HEK293 (cell line): ENCODE measurements around the gene RUNX1.

Experiments
- ZXDB ChIP-seq: fragments of 450-650 bp; formaldehyde crosslinking; IDR thresholded peaks from 2 replicates; pipeline ENCODE4 v1.5.1; 2016; ENCODE audit warnings: missing biosample characterization, missing genetic modification characterization
- TF ChIP-seq, protein P1 (sequence below): fragments of 450-650 bp; formaldehyde crosslinking; IDR thresholded peaks from 2 replicates; pipeline ENCODE4 v1.5.1; 2016; ENCODE audit warnings: missing biosample characterization, missing genetic modification characterization
- TF ChIP-seq, protein P2 (sequence below): sonication (generic); formaldehyde crosslinking; IDR thresholded peaks from 2 replicates; pipeline ENCODE4 v1.8.1; 2022; ENCODE audit warnings: mild to moderate bottlenecking, moderate library complexity, missing genetic modification reagents

DNA sequence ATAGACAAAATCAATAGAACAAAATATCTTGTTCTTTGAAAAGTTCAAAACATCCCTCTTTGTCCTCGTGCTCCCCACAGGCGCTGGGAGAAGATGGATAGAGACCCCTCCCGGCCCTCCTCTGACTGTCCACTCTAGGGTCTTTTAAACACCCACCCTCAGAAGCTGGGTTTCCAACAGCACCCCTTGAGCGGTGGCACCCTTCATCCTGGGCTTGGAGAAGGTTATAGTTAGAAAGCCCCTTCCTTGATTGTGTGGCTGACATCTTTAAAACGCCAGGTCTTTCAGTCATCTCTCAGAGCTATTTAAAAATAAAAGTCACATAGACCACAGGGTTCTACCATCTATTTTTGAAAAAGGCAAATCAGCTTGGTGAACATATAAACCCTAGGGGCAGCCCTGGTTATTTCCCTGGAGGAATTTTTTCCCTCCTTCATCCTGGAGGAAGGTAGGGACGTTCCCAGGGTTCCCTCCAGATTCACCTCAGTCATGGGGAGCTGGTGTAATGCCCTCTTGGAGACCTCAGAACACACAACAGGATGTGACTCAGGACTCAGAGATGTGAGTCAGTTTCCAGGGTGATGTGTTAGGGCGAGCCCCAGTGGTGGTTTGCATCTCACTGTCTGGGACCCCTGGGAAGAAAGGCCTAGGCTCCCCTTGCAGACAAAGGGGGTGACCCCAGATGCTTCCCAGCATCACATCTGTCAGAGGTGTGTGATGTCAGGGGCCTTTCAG, 241.8 kb downstream of the RUNX1 start:
- no peak for TF ChIP-seq ZXDB (tag by site-specific recombination)
- TF ChIP-seq, protein P1, sequence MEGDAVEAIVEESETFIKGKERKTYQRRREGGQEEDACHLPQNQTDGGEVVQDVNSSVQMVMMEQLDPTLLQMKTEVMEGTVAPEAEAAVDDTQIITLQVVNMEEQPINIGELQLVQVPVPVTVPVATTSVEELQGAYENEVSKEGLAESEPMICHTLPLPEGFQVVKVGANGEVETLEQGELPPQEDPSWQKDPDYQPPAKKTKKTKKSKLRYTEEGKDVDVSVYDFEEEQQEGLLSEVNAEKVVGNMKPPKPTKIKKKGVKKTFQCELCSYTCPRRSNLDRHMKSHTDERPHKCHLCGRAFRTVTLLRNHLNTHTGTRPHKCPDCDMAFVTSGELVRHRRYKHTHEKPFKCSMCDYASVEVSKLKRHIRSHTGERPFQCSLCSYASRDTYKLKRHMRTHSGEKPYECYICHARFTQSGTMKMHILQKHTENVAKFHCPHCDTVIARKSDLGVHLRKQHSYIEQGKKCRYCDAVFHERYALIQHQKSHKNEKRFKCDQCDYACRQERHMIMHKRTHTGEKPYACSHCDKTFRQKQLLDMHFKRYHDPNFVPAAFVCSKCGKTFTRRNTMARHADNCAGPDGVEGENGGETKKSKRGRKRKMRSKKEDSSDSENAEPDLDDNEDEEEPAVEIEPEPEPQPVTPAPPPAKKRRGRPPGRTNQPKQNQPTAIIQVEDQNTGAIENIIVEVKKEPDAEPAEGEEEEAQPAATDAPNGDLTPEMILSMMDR (tag by site-specific recombination), result no peak
- TF ChIP-seq, protein P2, sequence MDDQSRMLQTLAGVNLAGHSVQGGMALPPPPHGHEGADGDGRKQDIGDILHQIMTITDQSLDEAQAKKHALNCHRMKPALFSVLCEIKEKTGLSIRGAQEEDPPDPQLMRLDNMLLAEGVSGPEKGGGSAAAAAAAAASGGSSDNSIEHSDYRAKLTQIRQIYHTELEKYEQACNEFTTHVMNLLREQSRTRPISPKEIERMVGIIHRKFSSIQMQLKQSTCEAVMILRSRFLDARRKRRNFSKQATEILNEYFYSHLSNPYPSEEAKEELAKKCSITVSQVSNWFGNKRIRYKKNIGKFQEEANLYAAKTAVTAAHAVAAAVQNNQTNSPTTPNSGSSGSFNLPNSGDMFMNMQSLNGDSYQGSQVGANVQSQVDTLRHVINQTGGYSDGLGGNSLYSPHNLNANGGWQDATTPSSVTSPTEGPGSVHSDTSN (CRISPR knock-in tag), result no peak
